OCI-LY1 (cell line): ENCODE data around the gene ARF5.

ENCODE experiments used
- H2AFZ ChIP-seq: fragments of 200-600 bp; sonication (generic), shearing (Covaris generic); 2 replicates; pipeline ENCODE4 v1.6.0; 2014; ENCODE audit warnings: antibody characterized with exemption, mild to moderate bottlenecking, low read length
- H3F3A ChIP-seq: fragments of 200-600 bp; sonication (generic), shearing (Covaris generic); 2 replicates; pipeline ENCODE4 v1.6.0; 2014; ENCODE audit warnings: mild to moderate bottlenecking, antibody characterized with exemption, low read length, moderate library complexity; ENCODE audit not compliant: insufficient read depth
- H3K27ac ChIP-seq: fragments of 200-600 bp; sonication (generic); 2 replicates; pipeline ENCODE4 v1.5.1; 2014; ENCODE audit warnings: low read length, mixed run types, mild to moderate bottlenecking, low read depth; ENCODE audit not compliant: poor library complexity, severe bottlenecking
- H3K27me3 ChIP-seq: fragments of 200-600 bp; sonication (generic); 2 replicates; pipeline ENCODE4 v1.6.0; 2014; ENCODE audit warnings: antibody characterized with exemption, mild to moderate bottlenecking, low read length, moderate library complexity; ENCODE audit not compliant: insufficient read depth
- H3K36me3 ChIP-seq: fragments of 200-600 bp; sonication (generic); 2 replicates; pipeline ENCODE4 v1.6.1; 2014; ENCODE audit warnings: mild to moderate bottlenecking, antibody characterized with exemption, low read length, moderate library complexity, mixed read lengths; ENCODE audit not compliant: insufficient read depth
- H3K4me1 ChIP-seq: fragments of 200-600 bp; sonication (generic); 2 replicates; pipeline ENCODE4 v1.5.1; 2014; ENCODE audit warnings: mild to moderate bottlenecking, low read length, moderate library complexity; ENCODE audit not compliant: insufficient read depth, severe bottlenecking
- H3K4me2 ChIP-seq: fragments of 200-600 bp; sonication (generic), shearing (Covaris generic); 2 replicates; pipeline ENCODE4 v1.6.1; 2014; ENCODE audit warnings: low read length
- H3K4me3 ChIP-seq: fragments of 200-600 bp; sonication (generic); 2 replicates; pipeline ENCODE4 v1.5.1; 2014; ENCODE audit warnings: low read length, low read depth, mild to moderate bottlenecking, mixed read lengths; ENCODE audit not compliant: poor library complexity, severe bottlenecking
- H3K79me2 ChIP-seq: fragments of 200-600 bp; shearing (Covaris generic); 2 replicates; pipeline ENCODE4 v1.6.1; 2016; ENCODE audit warnings: mixed run types, low read length, mixed read lengths; ENCODE audit not compliant: insufficient read depth
- H3K9ac ChIP-seq: fragments of 200-600 bp; sonication (generic), shearing (Covaris generic); 2 replicates; pipeline ENCODE4 v1.6.1; 2014; ENCODE audit warnings: mild to moderate bottlenecking, low read length, mixed read lengths
- H3K9me2 ChIP-seq: fragments of 200-600 bp; sonication (generic), shearing (Covaris generic); 2 replicates; pipeline ENCODE4 v1.6.1; 2014; ENCODE audit warnings: low read depth, mild to moderate bottlenecking, low read length, mixed read lengths
- H3K9me3 ChIP-seq: fragments of 200-600 bp; shearing (Covaris generic); 2 replicates; pipeline ENCODE4 v1.6.1; 2014; ENCODE audit warnings: low read length, mixed read lengths
- H4K20me1 ChIP-seq: fragments of 200-600 bp; sonication (generic), shearing (Covaris generic); 2 replicates; pipeline ENCODE4 v1.6.0; 2016; ENCODE audit warnings: mild to moderate bottlenecking, low read length; ENCODE audit not compliant: insufficient read depth
- CTCF ChIP-seq: fragments of 200-600 bp; sonication (generic), shearing (Covaris generic); IDR thresholded peaks from 2 replicates; pipeline ENCODE4 v1.5.1; 2017; ENCODE audit warnings: mild to moderate bottlenecking, antibody characterized with exemption, low read length, moderate library complexity, mixed read lengths
- EZH2 ChIP-seq: fragments of 200-600 bp; sonication (generic), shearing (Covaris generic); IDR thresholded peaks from 2 replicates; pipeline ENCODE4 v1.8.0; 2017; ENCODE audit warnings: borderline replicate concordance, mixed run types, mild to moderate bottlenecking, antibody characterized with exemption, low read length, moderate library complexity, mixed read lengths

Gene ARF5

DNA sequence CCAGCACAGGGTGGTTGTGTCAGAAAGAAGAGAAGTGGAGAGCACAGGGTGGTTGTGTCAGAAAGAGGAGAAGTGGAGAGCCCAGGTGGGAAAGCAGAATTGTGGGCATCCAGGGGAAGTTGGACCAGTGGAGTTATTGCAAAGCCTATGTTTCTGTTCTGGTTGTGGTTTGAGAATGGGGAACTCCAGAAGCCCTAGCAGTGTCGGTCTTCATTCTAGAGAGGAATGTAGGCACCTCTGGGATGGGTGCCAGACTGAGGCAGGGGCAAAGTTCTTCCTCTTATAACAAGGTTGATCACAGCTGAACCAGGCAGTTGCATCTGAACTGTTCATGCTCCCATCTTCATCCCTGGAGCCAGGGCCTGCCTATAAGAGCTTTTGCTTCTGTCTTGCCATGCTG lies 6.3 kb downstream of the ARF5 start:
- no peak for TF ChIP-seq CTCF
- TF ChIP-seq EZH2, result no peak
- H3K4me2 ChIP-seq, result no peak overlapping the region
- H2AFZ ChIP-seq, result no peak overlapping the region
- no peaks in the 10 kb centered on the region for H3K9me3 ChIP-seq
- no peak overlapping the region for H3K27ac ChIP-seq
- peaks cover 5% of the 10 kb centered on the region for H3K4me1 ChIP-seq
- no peaks in the 10 kb centered on the region for H4K20me1 ChIP-seq
- no peaks in the 10 kb centered on the region for H3K79me2 ChIP-seq
- H3K27me3 ChIP-seq, result no peaks in the 10 kb centered on the region; the same call in 1 of the 2 replicates
- no peaks in the 10 kb centered on the region for H3K9me2 ChIP-seq
- H3K9ac ChIP-seq, result no peak overlapping the region
- H3K4me3 ChIP-seq, result no peak overlapping the region
- H3F3A ChIP-seq, result no peaks in the 10 kb centered on the region
- H3K36me3 ChIP-seq, result peaks cover 22% of the 10 kb centered on the region

DNA sequence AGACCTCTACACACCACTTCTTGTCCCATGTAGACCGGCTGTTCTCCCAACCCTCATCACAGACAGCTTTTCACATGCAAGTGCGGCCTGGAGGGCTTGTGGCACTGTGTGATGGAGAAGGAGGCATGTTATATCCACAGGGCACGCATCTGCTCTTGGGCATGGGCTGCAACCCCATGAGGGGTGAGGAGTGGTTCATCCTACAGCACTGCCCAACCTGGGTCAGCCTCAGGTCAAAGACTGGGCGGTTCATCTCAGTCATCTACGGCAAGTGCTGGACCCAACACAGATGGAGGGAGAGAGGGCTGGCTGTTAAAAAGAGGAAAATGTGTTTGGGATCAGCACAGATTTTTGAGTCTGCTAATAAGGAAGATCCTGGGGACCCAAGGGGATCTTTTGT lies 7.5 kb downstream of the ARF5 start:
- H2AFZ ChIP-seq, result no peak overlapping the region
- H3K79me2 ChIP-seq, result no peaks in the 10 kb centered on the region
- no peaks in the 10 kb centered on the region for H3K4me1 ChIP-seq
- H3K9me3 ChIP-seq, result no peaks in the 10 kb centered on the region
- no peak overlapping the region for H3K9ac ChIP-seq
- no peak overlapping the region for H3K4me2 ChIP-seq
- H3K9me2 ChIP-seq, result no peaks in the 10 kb centered on the region
- no peak overlapping the region for H3K4me3 ChIP-seq
- TF ChIP-seq EZH2 (no peak), CTCF (no peak)
- H3K27ac ChIP-seq, result no peak overlapping the region
- no peaks in the 10 kb centered on the region for H3F3A ChIP-seq
- no peaks in the 10 kb centered on the region for H4K20me1 ChIP-seq
- peaks cover 12% of the 10 kb centered on the region for H3K36me3 ChIP-seq
- no peaks in the 10 kb centered on the region; the same call in 1 of the 2 replicates for H3K27me3 ChIP-seq

GRCh38 chr7:127598318-127598717 lies 10.1 kb downstream of the ARF5 start:
- Histone ChIP-seq H3K4me2 (no peak overlapping the region), H3K9me3 (no peaks in the 10 kb centered on the region), H2AFZ (no peak overlapping the region), H3F3A (no peaks in the 10 kb centered on the region), H3K36me3 (no peaks in the 10 kb centered on the region), H3K4me3 (no peak overlapping the region), H3K4me1 (no peaks in the 10 kb centered on the region), H3K27me3 (no peaks in the 10 kb centered on the region; the same call in 1 of the 2 replicates), H4K20me1 (no peaks in the 10 kb centered on the region), H3K9ac (no peak overlapping the region), H3K27ac (no peak overlapping the region), H3K79me2 (no peaks in the 10 kb centered on the region), H3K9me2 (no peaks in the 10 kb centered on the region)
- TF ChIP-seq CTCF, result peak; percentile 69
- TF ChIP-seq EZH2, result no peak
